ENCODE data around the gene HMGCS1. TPM values are rescaled to one million over a fixed set of nuclear protein-coding genes. Genes with fewer than 3 reads are reported as not detected.
"Not testable (repeated sequence)": the region's sequence is repeated elsewhere in the genome, so short reads cannot be mapped to it uniquely, and the experiment has no call there.

The HMGCS1 gene
- total RNA-seq, 4 donors from 2014 or later: 18.9 to 33.2 (median 20.1) TPM

GRCh38 chr5:43348207-43348606, 35.0 kb upstream of the HMGCS1 start:
- Histone ChIP-seq H3K4me3 (no peak overlapping the region), H3K27ac (no peak overlapping the region), H3K4me1 (no peaks in the 10 kb centered on the region), H3K36me3 (no peaks in the 10 kb centered on the region), H3K9me3 (peaks cover 0 to 15% (median 0%) of the 10 kb centered on the region in 4 donors), H3K27me3 (no peaks in the 10 kb centered on the region)
- no peak for TF ChIP-seq CTCF (IDR thresholded peaks at IDR 0.05)
- TF ChIP-seq POLR2A (IDR thresholded peaks at IDR 0.05): no peak
- no peak for TF ChIP-seq EP300 (IDR thresholded peaks at IDR 0.05)
- 86% methylated on average over 4 of the region's 4 CpGs for WGBS, 2 donors
- no peak for DNase-seq (ENCODE audit: low spot score in 2 of 2)

- Histone ChIP-seq H3K9me3 (peaks cover 0 to 33% (median 5%) of the 10 kb centered on the region in 4 donors), H3K36me3 (no peaks in the 10 kb centered on the region), H3K27me3 (no peaks in the 10 kb centered on the region), H3K4me3 (no peak overlapping the region), H3K27ac (no peak overlapping the region), H3K4me1 (no peaks in the 10 kb centered on the region)
- WGBS, 2 donors: 77 to 86% methylated on average over 1 of the region's 1 CpG
- TF ChIP-seq CTCF (IDR thresholded peaks at IDR 0.05) (no peak), POLR2A (IDR thresholded peaks at IDR 0.05) (no peak), EP300 (IDR thresholded peaks at IDR 0.05) (no peak)
- no peak for DNase-seq (ENCODE audit: low spot score in 2 of 2)
These were observed 25.6 kb upstream of the HMGCS1 start for GRCh38 chr5:43338862-43339261.

GRCh38 chr5:43336159-43336558, 22.9 kb upstream of the HMGCS1 start:
- no peak for DNase-seq (ENCODE audit: low spot score in 2 of 2)
- Histone ChIP-seq H3K36me3 (no peaks in the 10 kb centered on the region), H3K4me3 (no peak overlapping the region), H3K4me1 (no peaks in the 10 kb centered on the region), H3K27me3 (no peaks in the 10 kb centered on the region), H3K27ac (no peak overlapping the region), H3K9me3 (peaks cover 0 to 26% (median 5%) of the 10 kb centered on the region in 4 donors)
- WGBS, 2 donors: 93 to 94% methylated on average over 2 of the region's 2 CpGs
- TF ChIP-seq POLR2A (IDR thresholded peaks at IDR 0.05) (no peak), CTCF (IDR thresholded peaks at IDR 0.05) (no peak), EP300 (IDR thresholded peaks at IDR 0.05) (no peak)

- no peak overlapping the region for H3K27ac ChIP-seq
- H3K4me1 ChIP-seq: no peaks in the 10 kb centered on the region
- H3K4me3 ChIP-seq: no peak overlapping the region
- 78 to 91% methylated on average over 4 of the region's 4 CpGs for WGBS, 2 donors
- TF ChIP-seq EP300 (IDR thresholded peaks at IDR 0.05) (no peak), POLR2A (IDR thresholded peaks at IDR 0.05) (no peak), CTCF (IDR thresholded peaks at IDR 0.05) (no peak)
- peaks cover 0 to 21% (median 3%) of the 10 kb centered on the region in 4 donors for H3K9me3 ChIP-seq
- H3K36me3 ChIP-seq: no peaks in the 10 kb centered on the region
- no peaks in the 10 kb centered on the region for H3K27me3 ChIP-seq
- no peak for DNase-seq (ENCODE audit: low spot score in 2 of 2)
These were observed 22.5 kb upstream of the HMGCS1 start for GRCh38 chr5:43335681-43336080.

GRCh38 chr5:43332401-43332800, 19.2 kb upstream of the HMGCS1 start:
- Histone ChIP-seq H3K27me3 (no peaks in the 10 kb centered on the region), H3K4me3 (no peak overlapping the region), H3K36me3 (no peaks in the 10 kb centered on the region), H3K4me1 (no peaks in the 10 kb centered on the region), H3K27ac (no peak overlapping the region), H3K9me3 (peaks cover 0 to 12% (median 1%) of the 10 kb centered on the region in 4 donors)
- no peak for TF ChIP-seq POLR2A (IDR thresholded peaks at IDR 0.05)
- no peak for TF ChIP-seq EP300 (IDR thresholded peaks at IDR 0.05)
- no peak for TF ChIP-seq CTCF (IDR thresholded peaks at IDR 0.05)
- 78 to 89% methylated on average over 1 of the region's 1 CpG for WGBS, 2 donors
- no peak for DNase-seq (ENCODE audit: low spot score in 2 of 2)

GRCh38 chr5:43325624-43326023, 12.4 kb upstream of the HMGCS1 start:
- H3K36me3 ChIP-seq; H3K4me3 ChIP-seq; H3K27me3 ChIP-seq; H3K4me1 ChIP-seq; H3K27ac ChIP-seq; DNase-seq (ENCODE audit: low spot score in 2 of 2); H3K9me3 ChIP-seq: not testable (repeated sequence)

GRCh38 chr5:43323488-43323887, 10.3 kb upstream of the HMGCS1 start:
- H3K9me3 ChIP-seq; H3K4me3 ChIP-seq; H3K27ac ChIP-seq; H3K4me1 ChIP-seq; H3K27me3 ChIP-seq; H3K36me3 ChIP-seq; DNase-seq (ENCODE audit: low spot score in 2 of 2): not testable (repeated sequence)
- WGBS, 2 donors: 69 to 92% methylated on average over 3 of the region's 3 CpGs

Data from tibial nerve (tissue), 4 donors.